ENCODE measurements around the gene HLA-DRA.

DNA sequence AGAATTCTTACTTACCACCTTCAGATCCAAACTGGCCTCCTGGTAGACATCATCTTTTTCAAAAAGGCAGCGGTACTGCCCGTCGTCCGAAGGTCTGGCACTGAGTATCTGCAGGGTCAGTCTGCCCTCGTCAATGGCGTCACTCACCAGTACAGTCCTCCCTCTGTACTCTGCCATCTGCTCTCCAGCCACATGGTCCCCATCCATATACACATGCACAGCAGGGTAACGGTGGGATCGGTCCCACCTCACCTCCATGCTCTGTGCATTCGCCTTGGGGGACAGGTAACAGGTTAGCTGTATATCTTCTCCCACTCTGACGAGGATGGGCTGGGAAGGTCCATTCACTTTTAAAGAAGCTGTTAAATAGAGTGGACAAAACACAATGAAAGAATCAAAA, 43.7 kb upstream of the HLA-DRA start:
- TF ChIP-seq ZNF274 (IDR thresholded peaks at IDR 0.05; ENCODE audit: low read depth, low read length) (no peak), YY1 (IDR thresholded peaks at IDR 0.05; ENCODE audit: insufficient read depth, insufficient read length) (no peak)
